Kidney (tissue), 14 donors: ENCODE measurements around the gene PLCXD1. TPM values are rescaled to one million over a fixed set of nuclear protein-coding genes. Genes with fewer than 3 reads are reported as not detected.
A peak's percentile ranks its signal among the peaks of the same experiment; 100 is the strongest.

Experiments used
- DNase-seq, 5 donors: peaks; one replicate each; pipeline ENCODE4 v3.0.0-alpha.2; 2013 to 2020
- FAIRE-seq: peaks from 2 replicates; lab custom pipeline; 2012; peaks lifted over from hg19 to GRCh38; lab: Jason Lieb, UNC
- H3K27ac ChIP-seq, 2 donors: one replicate each; pipeline ENCODE4 v1.7.0; 2013; ENCODE audit warnings: low read depth in 2 of 2, low read length in 2 of 2, inconsistent platforms in 1 of 2
- H3K27me3 ChIP-seq: one replicate; pipeline ENCODE4 v1.7.1; 2013; ENCODE audit warnings: low read length, inconsistent platforms; ENCODE audit not compliant: control insufficient read depth, insufficient read depth
- H3K36me3 ChIP-seq, 3 donors: one replicate each; pipeline versions ENCODE4 v1.7.0 to v1.7.1; 2013; ENCODE audit warnings: low read length in 3 of 3, control low read depth in 1 of 3, inconsistent platforms in 1 of 3; ENCODE audit not compliant: insufficient read depth in 3 of 3, control insufficient read depth in 2 of 3
- H3K4me1 ChIP-seq, 3 donors: one replicate each; pipeline versions ENCODE4 v1.7.0 to v1.7.1; 2013; ENCODE audit warnings: low read length in 3 of 3, inconsistent platforms in 1 of 3, low read depth in 1 of 3; ENCODE audit not compliant: control insufficient read depth in 2 of 3, insufficient read depth in 2 of 3
- H3K4me3 ChIP-seq, 3 donors: one replicate each; pipeline versions ENCODE4 v1.7.0 to v1.8.1; 2013; ENCODE audit warnings: low read length in 3 of 3, control low read depth in 1 of 3, inconsistent platforms in 1 of 3
- H3K9ac ChIP-seq, 3 donors: one replicate each; pipeline versions ENCODE4 v1.7.0 to v1.7.1; 2013; ENCODE audit warnings: low read length in 3 of 3, control low read depth in 1 of 3, inconsistent platforms in 1 of 3
- H3K9me3 ChIP-seq, 3 donors: one replicate each; pipeline versions ENCODE4 v1.7.0 to v1.7.1; 2013; ENCODE audit warnings: low read length in 3 of 3, control low read depth in 1 of 3, inconsistent platforms in 1 of 3; ENCODE audit not compliant: control insufficient read depth in 2 of 3, insufficient read depth in 1 of 3
- intact Hi-C: fragments of 100-400 bp; cut with DNase I; formaldehyde crosslinking; loops from one replicate; pipeline ENCODE4 v1.11.1; 2022
- polyA plus RNA-seq: library from polyadenylated mRNA; stranded (reverse); fragments of 350-450 nt; fragmentation: Illumina TruSeq; extraction: RNeasy Lipid Tissue Mini Kit (QIAGEN cat#74804); gene quantifications from one replicate; pipeline ENCODE4 v1.2.3, GENCODE V29; 2014; ENCODE audit warnings: low read depth, low replicate concordance; ENCODE audit not compliant: insufficient read depth
- total RNA-seq: library from RNA; stranded (reverse); fragmentation: NEBNext Ultra II Directional; extraction: Animal tissue kit (Norgen Biotek cat#: 25700); gene quantifications from one replicate; pipeline ENCODE4 v1.2.1, GENCODE V29; 2021
- TF ChIP-seq, protein P1 (sequence below): IDR thresholded peaks from 3 replicates; pipeline ENCODE4 v1.5.1; 2012; ENCODE audit warnings: mild to moderate bottlenecking, moderate library complexity, borderline replicate concordance; ENCODE audit not compliant: insufficient read depth; ENCODE audit errors: extremely low read depth
- donor health status: control.
- donor health status: control.
- donor health status: control.
- donor health status: control.
- donor health status: control.
- donor health status: DM: yes; HTN: yes; CAD: no.
- donor health status: Normal renal cell carcinoma (clear cell type).

The PLCXD1 gene
- total and polyA plus RNA-seq, 2 donors from 2014 or later, result 4.9 to 11.0 TPM

DNA sequence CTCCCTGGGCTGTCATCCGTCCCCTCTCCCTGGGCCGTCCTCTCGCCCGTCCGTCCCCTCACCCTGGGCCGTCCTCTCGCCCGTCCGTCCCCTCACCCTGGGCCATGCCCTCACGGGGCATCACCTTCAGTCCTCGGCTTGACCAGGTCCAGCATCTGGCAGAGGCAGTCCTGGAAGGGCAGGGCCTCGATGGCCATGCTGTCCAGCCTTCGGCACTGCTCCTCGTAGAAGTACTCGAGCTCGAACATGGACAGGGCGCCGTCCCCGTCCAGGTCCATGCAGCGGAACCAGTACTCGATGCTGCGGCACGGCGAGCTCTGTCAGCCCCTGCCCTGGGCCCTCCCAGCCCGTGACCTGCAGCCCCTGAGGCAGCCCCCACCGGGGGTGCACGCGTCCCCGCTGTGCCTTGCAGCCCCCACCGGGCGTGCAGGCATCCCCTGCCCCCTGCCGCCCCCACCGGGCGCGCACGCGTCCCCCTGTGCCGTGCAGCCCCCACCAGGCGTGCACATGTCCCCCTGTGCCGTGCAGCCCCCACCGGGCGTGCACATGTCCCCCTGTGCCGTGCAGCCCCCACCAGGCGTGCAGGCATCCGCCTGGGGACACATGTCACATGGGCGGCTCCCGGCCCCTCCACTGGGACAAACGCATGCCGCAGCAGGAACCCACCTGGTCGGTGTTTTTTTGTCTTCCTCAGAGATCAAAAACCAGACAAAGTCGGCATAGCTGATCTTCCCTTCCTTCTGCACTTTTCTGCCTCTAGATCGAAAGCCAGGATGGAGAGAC is 59.7 kb downstream of the PLCXD1 start:
- intact Hi-C loops, result no loop called here
- H3K9me3 ChIP-seq, result no peaks in the 10 kb centered on the region
- H3K36me3 ChIP-seq, result no peaks in the 10 kb centered on the region
- FAIRE-seq (no peak), DNase-seq (peak in 1 of 5 donors; percentile 61)
- H3K9ac ChIP-seq, result no peak overlapping the region
- TF ChIP-seq, protein P1, sequence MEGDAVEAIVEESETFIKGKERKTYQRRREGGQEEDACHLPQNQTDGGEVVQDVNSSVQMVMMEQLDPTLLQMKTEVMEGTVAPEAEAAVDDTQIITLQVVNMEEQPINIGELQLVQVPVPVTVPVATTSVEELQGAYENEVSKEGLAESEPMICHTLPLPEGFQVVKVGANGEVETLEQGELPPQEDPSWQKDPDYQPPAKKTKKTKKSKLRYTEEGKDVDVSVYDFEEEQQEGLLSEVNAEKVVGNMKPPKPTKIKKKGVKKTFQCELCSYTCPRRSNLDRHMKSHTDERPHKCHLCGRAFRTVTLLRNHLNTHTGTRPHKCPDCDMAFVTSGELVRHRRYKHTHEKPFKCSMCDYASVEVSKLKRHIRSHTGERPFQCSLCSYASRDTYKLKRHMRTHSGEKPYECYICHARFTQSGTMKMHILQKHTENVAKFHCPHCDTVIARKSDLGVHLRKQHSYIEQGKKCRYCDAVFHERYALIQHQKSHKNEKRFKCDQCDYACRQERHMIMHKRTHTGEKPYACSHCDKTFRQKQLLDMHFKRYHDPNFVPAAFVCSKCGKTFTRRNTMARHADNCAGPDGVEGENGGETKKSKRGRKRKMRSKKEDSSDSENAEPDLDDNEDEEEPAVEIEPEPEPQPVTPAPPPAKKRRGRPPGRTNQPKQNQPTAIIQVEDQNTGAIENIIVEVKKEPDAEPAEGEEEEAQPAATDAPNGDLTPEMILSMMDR, result no peak
- H3K27me3 ChIP-seq, result no peaks in the 10 kb centered on the region
- no peaks in the 10 kb centered on the region for H3K4me1 ChIP-seq
- no peak overlapping the region for H3K27ac ChIP-seq
- H3K4me3 ChIP-seq, result no peak overlapping the region

DNA sequence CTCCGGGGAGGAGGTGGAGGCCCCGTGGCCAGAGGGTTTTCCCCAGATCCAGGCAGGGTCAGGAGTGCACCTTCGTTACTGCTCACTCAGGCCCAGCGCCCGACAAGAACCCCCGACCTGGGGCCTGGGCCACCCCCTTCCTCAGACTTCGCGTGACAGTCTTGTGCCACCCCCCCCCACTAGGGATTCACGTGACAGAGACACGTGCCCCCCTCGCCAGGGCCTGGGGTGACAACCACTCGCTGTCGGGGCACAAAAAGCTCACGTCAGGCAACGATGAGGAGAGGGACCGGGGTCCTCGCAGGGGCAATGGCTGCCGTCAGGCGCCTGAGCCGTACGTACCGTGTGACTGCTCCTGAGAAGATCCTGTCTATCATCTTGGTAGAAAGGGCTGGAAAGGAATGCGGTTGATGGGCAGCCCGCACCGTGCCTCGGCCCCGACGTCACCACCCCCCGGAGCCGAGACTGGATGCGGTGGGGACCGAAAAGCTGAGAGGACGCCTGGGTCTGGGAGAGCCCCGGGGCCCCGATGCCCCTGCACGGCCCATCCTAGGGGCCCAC is 60.4 kb downstream of the PLCXD1 start:
- Histone ChIP-seq H3K9me3 (no peaks in the 10 kb centered on the region), H3K27ac (no peak overlapping the region), H3K4me3 (no peak overlapping the region), H3K36me3 (no peaks in the 10 kb centered on the region), H3K4me1 (no peaks in the 10 kb centered on the region), H3K27me3 (no peaks in the 10 kb centered on the region), H3K9ac (no peak overlapping the region)
- intact Hi-C loops, result no loop called here
- DNase-seq (peak in 1 of 5 donors; percentile 55), FAIRE-seq (no peak)
- TF ChIP-seq, protein P1, result no peak

DNA sequence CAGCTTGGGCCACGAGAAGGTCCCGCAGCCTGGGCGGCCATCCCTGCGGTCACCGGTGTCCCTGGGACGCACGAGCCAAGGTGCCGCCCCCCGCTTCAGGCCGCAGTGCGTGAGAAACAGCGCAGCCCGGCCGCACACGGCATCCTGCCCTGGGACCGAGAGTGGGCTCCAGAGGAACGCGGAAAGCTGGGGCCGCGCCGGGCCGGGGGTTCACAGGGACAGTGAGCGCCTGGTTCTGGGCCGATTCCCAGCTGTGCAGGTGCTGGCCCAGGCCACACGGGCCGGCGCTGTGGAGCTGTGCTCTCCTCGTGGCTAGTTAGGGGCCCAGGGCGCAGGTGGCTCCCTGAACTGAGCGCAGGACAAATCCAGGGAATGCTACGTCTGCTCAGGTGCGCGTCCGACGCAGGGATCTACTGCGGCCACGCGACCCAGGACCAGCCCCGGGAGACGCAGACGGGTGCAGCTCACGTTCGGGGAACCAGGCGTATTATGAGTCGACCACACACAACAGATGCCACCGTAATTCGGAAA is 63.3 kb downstream of the PLCXD1 start:
- H3K36me3 ChIP-seq, result peaks cover 0 to 4% (median 0%) of the 10 kb centered on the region in 3 donors
- no peak overlapping the region for H3K9ac ChIP-seq
- H3K4me1 ChIP-seq, result no peaks in the 10 kb centered on the region
- FAIRE-seq, result no peak
- intact Hi-C loops, result no loop called here
- no peak overlapping the region for H3K27ac ChIP-seq
- DNase-seq, result peak in 1 of 5 donors; percentile 65
- TF ChIP-seq, protein P1, result no peak
- no peaks in the 10 kb centered on the region for H3K27me3 ChIP-seq
- no peaks in the 10 kb centered on the region for H3K9me3 ChIP-seq
- no peak overlapping the region for H3K4me3 ChIP-seq
